HepG2 (cell line): Measurements from ENCODE around the gene RPL6.

Source experiments
- EZH2 ChIP-seq: conservative IDR thresholded peaks from 2 replicates; pipeline ENCODE4 v1.6.1; 2012; ENCODE audit warnings: mild to moderate bottlenecking, low read depth, low read length, moderate library complexity
- RXRA ChIP-seq: sonication (generic); formaldehyde crosslinking; IDR thresholded peaks from 2 replicates; pipeline ENCODE4 v1.5.1; 2020; ENCODE audit warnings: missing genetic modification reagents
- ZMAT3 ChIP-seq: sonication (generic); formaldehyde crosslinking; conservative IDR thresholded peaks from 2 replicates; pipeline ENCODE4 v1.7.0; 2021; ENCODE audit warnings: missing genetic modification reagents
- ZNF556 ChIP-seq: sonication (generic); formaldehyde crosslinking; IDR thresholded peaks from 2 replicates; pipeline ENCODE4 v1.4.0; 2020; ENCODE audit warnings: mild to moderate bottlenecking, missing genetic modification reagents, borderline replicate concordance
- TF ChIP-seq, protein P1 (sequence below): sonication (generic); formaldehyde crosslinking; IDR thresholded peaks from 2 replicates; pipeline ENCODE4 v1.4.0; 2020; ENCODE audit warnings: low read depth, mild to moderate bottlenecking, missing genetic modification reagents
- TF ChIP-seq, protein P2 (sequence below): IDR thresholded peaks from 2 replicates; pipeline ENCODE4 v1.6.1; 2016; ENCODE audit warnings: low read depth, missing genetic modification reagents, missing compliant biosample characterization
- TF ChIP-seq, protein P3 (sequence below), 2 experiments: IDR thresholded peaks; 2 replicates each; pipeline ENCODE4 v1.6.1; 2011 to 2012; ENCODE audit warnings: low read length in 2 of 2, borderline replicate concordance in 1 of 2, low read depth in 1 of 2, mild to moderate bottlenecking in 1 of 2, moderate library complexity in 1 of 2

DNA sequence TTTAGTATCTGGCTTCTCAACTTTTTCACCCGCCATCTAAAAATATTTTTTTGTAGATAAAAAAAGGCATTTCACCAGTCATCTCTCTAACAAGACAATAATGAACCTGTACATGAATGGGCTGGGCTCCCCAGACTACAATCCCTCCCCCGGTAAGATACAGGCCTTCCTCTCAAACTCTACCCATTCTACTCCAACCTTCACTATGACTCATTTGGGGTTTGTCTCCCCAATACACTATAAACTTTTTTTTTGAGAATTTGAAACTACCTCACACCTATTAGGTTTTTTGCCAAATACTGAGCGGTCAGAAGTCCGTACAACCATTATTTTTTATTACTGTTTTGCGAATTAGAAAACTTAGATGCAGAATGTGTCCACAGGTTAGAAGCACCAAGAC, 784 bp downstream of the RPL6 start:
- TF ChIP-seq ZNF556 (CRISPR knock-in tag): no peak
- no peak for TF ChIP-seq RXRA (CRISPR knock-in tag)
- no peak for TF ChIP-seq EZH2
- TF ChIP-seq, protein P1, sequence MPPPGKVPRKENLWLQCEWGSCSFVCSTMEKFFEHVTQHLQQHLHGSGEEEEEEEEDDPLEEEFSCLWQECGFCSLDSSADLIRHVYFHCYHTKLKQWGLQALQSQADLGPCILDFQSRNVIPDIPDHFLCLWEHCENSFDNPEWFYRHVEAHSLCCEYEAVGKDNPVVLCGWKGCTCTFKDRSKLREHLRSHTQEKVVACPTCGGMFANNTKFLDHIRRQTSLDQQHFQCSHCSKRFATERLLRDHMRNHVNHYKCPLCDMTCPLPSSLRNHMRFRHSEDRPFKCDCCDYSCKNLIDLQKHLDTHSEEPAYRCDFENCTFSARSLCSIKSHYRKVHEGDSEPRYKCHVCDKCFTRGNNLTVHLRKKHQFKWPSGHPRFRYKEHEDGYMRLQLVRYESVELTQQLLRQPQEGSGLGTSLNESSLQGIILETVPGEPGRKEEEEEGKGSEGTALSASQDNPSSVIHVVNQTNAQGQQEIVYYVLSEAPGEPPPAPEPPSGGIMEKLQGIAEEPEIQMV (CRISPR knock-in tag): no peak
- TF ChIP-seq ZMAT3 (CRISPR knock-in tag): no peak
- TF ChIP-seq, protein P2, sequence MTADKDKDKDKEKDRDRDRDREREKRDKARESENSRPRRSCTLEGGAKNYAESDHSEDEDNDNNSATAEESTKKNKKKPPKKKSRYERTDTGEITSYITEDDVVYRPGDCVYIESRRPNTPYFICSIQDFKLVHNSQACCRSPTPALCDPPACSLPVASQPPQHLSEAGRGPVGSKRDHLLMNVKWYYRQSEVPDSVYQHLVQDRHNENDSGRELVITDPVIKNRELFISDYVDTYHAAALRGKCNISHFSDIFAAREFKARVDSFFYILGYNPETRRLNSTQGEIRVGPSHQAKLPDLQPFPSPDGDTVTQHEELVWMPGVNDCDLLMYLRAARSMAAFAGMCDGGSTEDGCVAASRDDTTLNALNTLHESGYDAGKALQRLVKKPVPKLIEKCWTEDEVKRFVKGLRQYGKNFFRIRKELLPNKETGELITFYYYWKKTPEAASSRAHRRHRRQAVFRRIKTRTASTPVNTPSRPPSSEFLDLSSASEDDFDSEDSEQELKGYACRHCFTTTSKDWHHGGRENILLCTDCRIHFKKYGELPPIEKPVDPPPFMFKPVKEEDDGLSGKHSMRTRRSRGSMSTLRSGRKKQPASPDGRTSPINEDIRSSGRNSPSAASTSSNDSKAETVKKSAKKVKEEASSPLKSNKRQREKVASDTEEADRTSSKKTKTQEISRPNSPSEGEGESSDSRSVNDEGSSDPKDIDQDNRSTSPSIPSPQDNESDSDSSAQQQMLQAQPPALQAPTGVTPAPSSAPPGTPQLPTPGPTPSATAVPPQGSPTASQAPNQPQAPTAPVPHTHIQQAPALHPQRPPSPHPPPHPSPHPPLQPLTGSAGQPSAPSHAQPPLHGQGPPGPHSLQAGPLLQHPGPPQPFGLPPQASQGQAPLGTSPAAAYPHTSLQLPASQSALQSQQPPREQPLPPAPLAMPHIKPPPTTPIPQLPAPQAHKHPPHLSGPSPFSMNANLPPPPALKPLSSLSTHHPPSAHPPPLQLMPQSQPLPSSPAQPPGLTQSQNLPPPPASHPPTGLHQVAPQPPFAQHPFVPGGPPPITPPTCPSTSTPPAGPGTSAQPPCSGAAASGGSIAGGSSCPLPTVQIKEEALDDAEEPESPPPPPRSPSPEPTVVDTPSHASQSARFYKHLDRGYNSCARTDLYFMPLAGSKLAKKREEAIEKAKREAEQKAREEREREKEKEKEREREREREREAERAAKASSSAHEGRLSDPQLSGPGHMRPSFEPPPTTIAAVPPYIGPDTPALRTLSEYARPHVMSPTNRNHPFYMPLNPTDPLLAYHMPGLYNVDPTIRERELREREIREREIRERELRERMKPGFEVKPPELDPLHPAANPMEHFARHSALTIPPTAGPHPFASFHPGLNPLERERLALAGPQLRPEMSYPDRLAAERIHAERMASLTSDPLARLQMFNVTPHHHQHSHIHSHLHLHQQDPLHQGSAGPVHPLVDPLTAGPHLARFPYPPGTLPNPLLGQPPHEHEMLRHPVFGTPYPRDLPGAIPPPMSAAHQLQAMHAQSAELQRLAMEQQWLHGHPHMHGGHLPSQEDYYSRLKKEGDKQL (CRISPR knock-in tag): no peak
- TF ChIP-seq, protein P3, sequence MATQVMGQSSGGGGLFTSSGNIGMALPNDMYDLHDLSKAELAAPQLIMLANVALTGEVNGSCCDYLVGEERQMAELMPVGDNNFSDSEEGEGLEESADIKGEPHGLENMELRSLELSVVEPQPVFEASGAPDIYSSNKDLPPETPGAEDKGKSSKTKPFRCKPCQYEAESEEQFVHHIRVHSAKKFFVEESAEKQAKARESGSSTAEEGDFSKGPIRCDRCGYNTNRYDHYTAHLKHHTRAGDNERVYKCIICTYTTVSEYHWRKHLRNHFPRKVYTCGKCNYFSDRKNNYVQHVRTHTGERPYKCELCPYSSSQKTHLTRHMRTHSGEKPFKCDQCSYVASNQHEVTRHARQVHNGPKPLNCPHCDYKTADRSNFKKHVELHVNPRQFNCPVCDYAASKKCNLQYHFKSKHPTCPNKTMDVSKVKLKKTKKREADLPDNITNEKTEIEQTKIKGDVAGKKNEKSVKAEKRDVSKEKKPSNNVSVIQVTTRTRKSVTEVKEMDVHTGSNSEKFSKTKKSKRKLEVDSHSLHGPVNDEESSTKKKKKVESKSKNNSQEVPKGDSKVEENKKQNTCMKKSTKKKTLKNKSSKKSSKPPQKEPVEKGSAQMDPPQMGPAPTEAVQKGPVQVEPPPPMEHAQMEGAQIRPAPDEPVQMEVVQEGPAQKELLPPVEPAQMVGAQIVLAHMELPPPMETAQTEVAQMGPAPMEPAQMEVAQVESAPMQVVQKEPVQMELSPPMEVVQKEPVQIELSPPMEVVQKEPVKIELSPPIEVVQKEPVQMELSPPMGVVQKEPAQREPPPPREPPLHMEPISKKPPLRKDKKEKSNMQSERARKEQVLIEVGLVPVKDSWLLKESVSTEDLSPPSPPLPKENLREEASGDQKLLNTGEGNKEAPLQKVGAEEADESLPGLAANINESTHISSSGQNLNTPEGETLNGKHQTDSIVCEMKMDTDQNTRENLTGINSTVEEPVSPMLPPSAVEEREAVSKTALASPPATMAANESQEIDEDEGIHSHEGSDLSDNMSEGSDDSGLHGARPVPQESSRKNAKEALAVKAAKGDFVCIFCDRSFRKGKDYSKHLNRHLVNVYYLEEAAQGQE (IDR thresholded peaks at IDR 0.05; ENCODE audit: borderline replicate concordance in 1 of 2, low read depth in 1 of 2, low read length in 2 of 2): no peak
